Panc1 (cell line): ENCODE results near the gene ADD2. TPM values are rescaled to one million over a fixed set of nuclear protein-coding genes. Genes with fewer than 3 reads are reported as not detected.

ENCODE experiments used
- ATAC-seq: fragments of 200-7000 bp; cut with Tn5 transposase; 2 replicates; pipeline ENCODE4 v1.9.1; 2020; ENCODE audit warnings: mild to moderate bottlenecking, moderate library complexity
- BruUV-seq: library from RNA; stranded (reverse); fragments of 400-500 nt; replicated peaks from 2 replicates; lab custom pipeline; 2021; lab: Mats Ljungman, UMichigan
- CTCF ChIA-PET: fragments of 300-600 bp; sonication (Branson Sonifier 250); formaldehyde crosslinking; loops from one replicate; lab custom pipeline; 2022; ENCODE audit warnings: antibody characterized with exemption; lab: Charles Lee
- POLR2A ChIA-PET: fragments of 300-600 bp; sonication (Branson Sonifier 250); formaldehyde crosslinking; loops from one replicate; lab custom pipeline; 2022; ENCODE audit warnings: antibody characterized with exemption; lab: Charles Lee
- DNase-seq: peaks from one replicate; pipeline ENCODE4 v3.0.0-alpha.2; 2010; ENCODE audit warnings: low read depth, low spot score
- H3K27ac ChIP-seq: 2 replicates; pipeline ENCODE4 v1.5.1; 2011; ENCODE audit warnings: mild to moderate bottlenecking, low read length, inconsistent platforms
- H3K27me3 ChIP-seq: fragments of 200-500 bp; sonication (Bioruptor generic); 2 replicates; pipeline ENCODE4 v1.6.0; 2014; ENCODE audit warnings: low read length, inconsistent platforms; ENCODE audit not compliant: control insufficient read depth, insufficient read depth
- H3K36me3 ChIP-seq: fragments of 200-500 bp; sonication (Bioruptor generic); 2 replicates; pipeline ENCODE4 v1.5.1; 2014; ENCODE audit warnings: inconsistent platforms, mild to moderate bottlenecking, low read length, moderate library complexity; ENCODE audit not compliant: control insufficient read depth, insufficient read depth
- H3K4me1 ChIP-seq: 2 replicates; pipeline ENCODE4 v1.5.1; 2011; ENCODE audit warnings: inconsistent platforms, mild to moderate bottlenecking, low read length, moderate library complexity; ENCODE audit not compliant: control insufficient read depth, insufficient read depth
- H3K4me3 ChIP-seq, 2 experiments: 2 replicates each; pipeline ENCODE4 v1.5.1; 2011 to 2012; ENCODE audit warnings: low read depth in 2 of 2, low read length in 2 of 2, mild to moderate bottlenecking in 2 of 2, inconsistent platforms in 1 of 2, moderate library complexity in 1 of 2
- H3K9me3 ChIP-seq: fragments of 200-500 bp; sonication (Bioruptor generic); 2 replicates; pipeline ENCODE4 v1.5.1; 2014; ENCODE audit warnings: low read depth, mild to moderate bottlenecking, inconsistent platforms, low read length, moderate library complexity; ENCODE audit not compliant: control insufficient read depth, insufficient read depth
- CTCF ChIP-seq: fragments of 450-650 bp; IDR thresholded peaks from 2 replicates; pipeline ENCODE4 v1.5.1; 2017; ENCODE audit warnings: mild to moderate bottlenecking
- POLR2AphosphoS5 ChIP-seq: IDR thresholded peaks from 2 replicates; pipeline ENCODE4 v1.6.1; 2012; ENCODE audit warnings: mild to moderate bottlenecking, low read depth, low read length, moderate library complexity
- REST ChIP-seq, 2 experiments: IDR thresholded peaks; 2 replicates each; pipeline ENCODE4 v1.6.1; 2011 to 2012; ENCODE audit warnings: low read depth in 2 of 2, control low read depth in 1 of 2, low read length in 1 of 2, mild to moderate bottlenecking in 1 of 2, moderate library complexity in 1 of 2; ENCODE audit not compliant: insufficient read depth in 1 of 2
- SIN3A ChIP-seq: IDR thresholded peaks from 2 replicates; pipeline ENCODE4 v1.6.1; 2012; ENCODE audit warnings: low read depth, mild to moderate bottlenecking, low read length, moderate library complexity, borderline replicate concordance; ENCODE audit not compliant: insufficient read depth
- TCF7L2 ChIP-seq: IDR thresholded peaks from 2 replicates; pipeline ENCODE4 v1.6.1; 2011; ENCODE audit warnings: mild to moderate bottlenecking, low read depth, low read length, inconsistent platforms
- in situ Hi-C: cut with HindIII; loops from 2 replicates; pipeline ENCODE4 v1.10.0; 2016; ENCODE audit warnings: low sequenced_read_pairs, low pct_unique_long_range_greater_than_20kb
- intact Hi-C: fragments of 100-400 bp; cut with micrococcal nuclease; formaldehyde crosslinking; loops from one replicate; pipeline ENCODE4 v1.10.0; 2022; ENCODE audit not compliant: unreplicated experiment
- total RNA-seq: library from RNA; stranded (reverse); gene quantifications from one replicate; pipeline ENCODE4 v1.2.1, GENCODE V29; 2021; ENCODE audit not compliant: unreplicated experiment

The ADD2 gene
- total RNA-seq, 1 experiment from 2014 or later: 0.26 TPM

GRCh38 chr2:70692256-70692655 is 75.7 kb downstream of the ADD2 start:
- ChIA-PET POLR2A (no interaction called here), CTCF (no interaction called here)
- ATAC-seq (no peak), DNase-seq (no peak)
- Histone ChIP-seq H3K27ac (no peak overlapping the region), H3K36me3 (no peaks in the 10 kb centered on the region), H3K4me1 (no peaks in the 10 kb centered on the region), H3K27me3 (no peaks in the 10 kb centered on the region), H3K4me3 (no peak overlapping the region), H3K9me3 (no peaks in the 10 kb centered on the region)
- in situ Hi-C loops: no loop called here
- intact Hi-C loops: no loop called here
- BruUV-seq: no TSS peak
- no peak for TF ChIP-seq SIN3A

- BruUV-seq: no TSS peak
- Histone ChIP-seq H3K27me3 (no peaks in the 10 kb centered on the region), H3K27ac (no peak overlapping the region), H3K4me1 (no peaks in the 10 kb centered on the region), H3K9me3 (no peaks in the 10 kb centered on the region), H3K4me3 (no peak overlapping the region), H3K36me3 (no peaks in the 10 kb centered on the region)
- ChIA-PET POLR2A (no interaction called here), CTCF (no interaction called here)
- intact Hi-C loops (no loop called here), in situ Hi-C loops (no loop called here)
- TF ChIP-seq REST (IDR thresholded peaks at IDR 0.05; ENCODE audit: insufficient read depth in 1 of 2, low read depth in 2 of 2, low read length in 1 of 2) (no peak), POLR2AphosphoS5 (no peak), CTCF (no peak), TCF7L2 (no peak), SIN3A (no peak)
- DNase-seq (no peak), ATAC-seq (no peak)
Observed at GRCh38 chr2:70691497-70692140, 76.4 kb downstream of the ADD2 start.

GRCh38 chr2:70690846-70691245 is 77.2 kb downstream of the ADD2 start:
- Histone ChIP-seq H3K4me1 (no peaks in the 10 kb centered on the region), H3K27ac (no peak overlapping the region), H3K27me3 (no peaks in the 10 kb centered on the region), H3K36me3 (no peaks in the 10 kb centered on the region), H3K9me3 (no peaks in the 10 kb centered on the region), H3K4me3 (no peak overlapping the region)
- intact Hi-C loops (no loop called here), in situ Hi-C loops (no loop called here)
- no TSS peak for BruUV-seq
- ATAC-seq (no peak), DNase-seq (no peak)
- ChIA-PET CTCF (no interaction called here), POLR2A (no interaction called here)
- no peak for TF ChIP-seq REST (IDR thresholded peaks at IDR 0.05; ENCODE audit: insufficient read depth in 1 of 2, low read depth in 2 of 2, low read length in 1 of 2)
- no peak for TF ChIP-seq TCF7L2
